H1 (cell line): ENCODE measurements around the gene SLC25A47. TPM values are rescaled to one million over a fixed set of nuclear protein-coding genes. Genes with fewer than 3 reads are reported as not detected.

ENCODE experiments used
- ATF2 ChIP-seq: IDR thresholded peaks from 2 replicates; pipeline ENCODE4 v1.6.1; 2012; ENCODE audit warnings: low read length, inconsistent platforms
- BACH1 ChIP-seq: IDR thresholded peaks from 2 replicates; pipeline ENCODE4 v1.6.1; 2012; ENCODE audit warnings: low read length, improper control_type of control experiment
- BCL11A ChIP-seq, 2 experiments: IDR thresholded peaks; one replicate each; pipeline ENCODE4 v1.6.1; 2011; ENCODE audit warnings: low read depth in 2 of 2, low read length in 2 of 2, mild to moderate bottlenecking in 2 of 2
- CBX5 ChIP-seq: fragments of 300-800, 300-1000 bp; sonication (generic); IDR thresholded peaks from 2 replicates; pipeline ENCODE4 v1.7.1; 2016; ENCODE audit warnings: antibody characterized with exemption, low read length, low read depth
- CBX8 ChIP-seq: fragments of 300-800, 300-1000 bp; sonication (generic); IDR thresholded peaks from 2 replicates; pipeline ENCODE4 v1.7.1; 2016; ENCODE audit warnings: low read depth, low read length, borderline replicate concordance
- CREB1 ChIP-seq: IDR thresholded peaks from 2 replicates; pipeline ENCODE4 v1.6.1; 2012; ENCODE audit warnings: inconsistent platforms
- CTCF ChIP-seq, 3 experiments: IDR thresholded peaks; 1 replicate in 2 of 3; 2 replicates in 1 of 3; pipeline versions ENCODE4 v1.5.1 to v1.6.1; 2011; ENCODE audit warnings: low read length in 3 of 3, mild to moderate bottlenecking in 3 of 3, inconsistent platforms in 2 of 3, low read depth in 1 of 3, moderate library complexity in 1 of 3; ENCODE audit not compliant: insufficient read depth in 1 of 3; ENCODE audit errors: control extremely low read depth in 1 of 3
- E2F6 ChIP-seq: IDR thresholded peaks from 2 replicates; pipeline ENCODE4 v1.6.1; 2012; ENCODE audit warnings: inconsistent platforms
- EP300 ChIP-seq, 2 experiments: IDR thresholded peaks; 1 replicate in 1 of 2; 2 replicates in 1 of 2; pipeline ENCODE4 v1.6.1; 2011 to 2012; ENCODE audit warnings: low read depth in 2 of 2, low read length in 2 of 2, mild to moderate bottlenecking in 2 of 2, borderline replicate concordance in 1 of 2, inconsistent platforms in 1 of 2, moderate library complexity in 1 of 2
- FOSL1 ChIP-seq: IDR thresholded peaks from 2 replicates; pipeline ENCODE4 v1.6.1; 2011; ENCODE audit warnings: mild to moderate bottlenecking, low read depth, low read length, moderate library complexity; ENCODE audit not compliant: insufficient read depth
- HDAC2 ChIP-seq, 2 experiments: fragments of 300-600 bp in 1 of 2; sonication (generic) in 1 of 2; IDR thresholded peaks; 2 replicates each; pipeline ENCODE4 v1.6.1; 2011 to 2012; ENCODE audit warnings: low read depth in 2 of 2, low read length in 2 of 2, mild to moderate bottlenecking in 2 of 2, moderate library complexity in 2 of 2, borderline replicate concordance in 1 of 2, inconsistent platforms in 1 of 2
- JUND ChIP-seq: IDR thresholded peaks from 2 replicates; pipeline ENCODE4 v1.6.1; 2011; ENCODE audit warnings: mild to moderate bottlenecking, improper control_type of control experiment, low read length
- MAX ChIP-seq: IDR thresholded peaks from 2 replicates; pipeline ENCODE4 v1.6.1; 2012; ENCODE audit warnings: inconsistent platforms
- SIRT6 ChIP-seq: IDR thresholded peaks from one replicate; pipeline ENCODE4 v1.7.1; 2012; ENCODE audit warnings: low read length, inconsistent platforms
- SIX5 ChIP-seq: IDR thresholded peaks from 2 replicates; pipeline ENCODE4 v1.6.1; 2011; ENCODE audit warnings: mild to moderate bottlenecking, low read depth, low read length
- SP4 ChIP-seq: IDR thresholded peaks from 2 replicates; pipeline ENCODE4 v1.6.1; 2012; ENCODE audit warnings: low read length, inconsistent platforms
- TAF1 ChIP-seq: IDR thresholded peaks from 2 replicates; pipeline ENCODE4 v1.6.1; 2011; ENCODE audit warnings: mild to moderate bottlenecking, low read depth, low read length
- TEAD4 ChIP-seq: IDR thresholded peaks from 2 replicates; pipeline ENCODE4 v1.6.1; 2012; ENCODE audit warnings: low read depth, low read length, inconsistent platforms, mixed read lengths
- polyA plus RNA-seq, 7 experiments: library from polyadenylated mRNA; depleted of rRNA in 3 of 7; stranded (reverse) in 5 of 7; unstranded in 2 of 7; fragments of >200 nt in 5 of 7; fragments of 200-250 nt in 2 of 7; gene quantifications; 1 replicate in 5 of 7; 2 replicates in 1 of 7; 4 replicates in 1 of 7; pipeline versions ENCODE4 v1.2.1 to v1.2.3, GENCODE V29; 2011 to 2013; ENCODE audit warnings: missing spikeins in 2 of 7, mixed read lengths in 2 of 7
- total RNA-seq: library from RNA; stranded (reverse); fragmentation: NEBNext Ultra II Directional; extraction: Animal tissue kit (Norgen Biotek cat#: 25700); gene quantifications from 2 replicates; pipeline ENCODE4 v1.2.1, GENCODE V29; 2021

Gene SLC25A47
- total and polyA plus RNA-seq, 2 of the 8 experiments (the other 6 are each of a cell fraction or from before 2014, with no cell fraction given) = not detected

- TF ChIP-seq ATF2 = no peak
- no peak for TF ChIP-seq CBX5
- TF ChIP-seq HDAC2 (IDR thresholded peaks at IDR 0.05; ENCODE audit: borderline replicate concordance in 1 of 2, low read depth in 2 of 2, low read length in 2 of 2) = 0 out of 4 replicates have a peak, but pooled peaks of 1 of the 2 experiments have one; percentile 23
- no peak for TF ChIP-seq BCL11A (IDR thresholded peaks at IDR 0.05; ENCODE audit: low read depth in 2 of 2, low read length in 2 of 2)
- TF ChIP-seq SP4 = no peak; the same call in 1 of the 2 replicates
- peak; percentile 94 for TF ChIP-seq MAX
- TF ChIP-seq EP300 (IDR thresholded peaks at IDR 0.05; ENCODE audit: borderline replicate concordance in 1 of 2, low read depth in 2 of 2, low read length in 2 of 2) = 0 out of 3 replicates have a peak, but pooled peaks of 1 of the 2 experiments have one; percentile 23
- TF ChIP-seq JUND = no peak
- peak; percentile 87 for TF ChIP-seq E2F6
- no peak for TF ChIP-seq SIRT6
- peak; percentile 20; the same call in 1 of the 2 replicates for TF ChIP-seq CREB1
- TF ChIP-seq FOSL1 = 0 out of 2 replicates have a peak, but pooled peaks have one; percentile 56
- no peak for TF ChIP-seq SIX5
- no peak for TF ChIP-seq CBX8
- peak; percentile 16; the same call in 1 of the 2 replicates for TF ChIP-seq BACH1
- peak; percentile 75 for TF ChIP-seq TEAD4
- TF ChIP-seq TAF1 = peak; percentile 40; the same call in 1 of the 2 replicates
- peak in 2 of 3 experiments; percentile 63 to 84; a peak in 3 of 4 replicates for TF ChIP-seq CTCF (IDR thresholded peaks at IDR 0.05; ENCODE audit: control extremely low read depth in 1 of 3, insufficient read depth in 1 of 3, low read depth in 1 of 3, low read length in 3 of 3)
Observed at GRCh38 chr14:100285021-100285912, 37.9 kb upstream of the SLC25A47 start (continued).
